RPMI8226 (cell line): ENCODE measurements around the gene RNF141.

Experiments used
- DNase-seq: peaks from one replicate; pipeline ENCODE4 v3.0.0-alpha.2; 2015

The RNF141 gene

GRCh38 chr11:10522276-10522675 lies 18.7 kb downstream of the RNF141 start:
- no peak for DNase-seq

GRCh38 chr11:10520562-10520961 lies 20.4 kb downstream of the RNF141 start:
- no peak for DNase-seq

GRCh38 chr11:10519630-10520029 lies 21.4 kb downstream of the RNF141 start:
- DNase-seq, result no peak

GRCh38 chr11:10518891-10519290 lies 22.1 kb downstream of the RNF141 start:
- DNase-seq, result no peak

GRCh38 chr11:10518123-10518522 lies 22.9 kb downstream of the RNF141 start:
- no peak for DNase-seq

- no peak for DNase-seq
Measured at GRCh38 chr11:10515418-10515817, 25.6 kb downstream of the RNF141 start.

GRCh38 chr11:10514709-10515108 lies 26.3 kb downstream of the RNF141 start:
- no peak for DNase-seq

- no peak for DNase-seq
Measured at GRCh38 chr11:10514202-10514601, 26.8 kb downstream of the RNF141 start.

GRCh38 chr11:10511181-10511621 lies 29.8 kb downstream of the RNF141 start:
- no peak for DNase-seq

- DNase-seq, result no peak
Measured at GRCh38 chr11:10506008-10506370, 35.0 kb downstream of the RNF141 start.

GRCh38 chr11:10505278-10506007 lies 35.5 kb downstream of the RNF141 start:
- no peak for DNase-seq

- no peak for DNase-seq
Measured at GRCh38 chr11:10504490-10504889, 36.5 kb downstream of the RNF141 start.

- no peak for DNase-seq
Measured at GRCh38 chr11:10503777-10504480, 37.1 kb downstream of the RNF141 start.

- DNase-seq, result no peak
Measured at GRCh38 chr11:10503221-10503620, 37.8 kb downstream of the RNF141 start.

- no peak for DNase-seq
Measured at GRCh38 chr11:10502770-10503169, 38.2 kb downstream of the RNF141 start.

GRCh38 chr11:10502065-10502680 lies 38.8 kb downstream of the RNF141 start:
- no peak for DNase-seq

- no peak for DNase-seq
Measured at GRCh38 chr11:10500757-10501684, 40.0 kb downstream of the RNF141 start.

GRCh38 chr11:10499874-10500601 lies 40.9 kb downstream of the RNF141 start:
- no peak for DNase-seq

GRCh38 chr11:10499452-10499851 lies 41.5 kb downstream of the RNF141 start:
- DNase-seq, result no peak

- no peak for DNase-seq
Measured at GRCh38 chr11:10498426-10499250, 42.3 kb downstream of the RNF141 start.

- no peak for DNase-seq
Measured at GRCh38 chr11:10498022-10498400, 43.0 kb downstream of the RNF141 start.
